ENCODE results near the gene RSPH1. TPM values are rescaled to one million over a fixed set of nuclear protein-coding genes. Genes with fewer than 3 reads are reported as not detected.
A peak's percentile ranks its signal among the peaks of the same experiment; 100 is the strongest.
"Not testable (repeated sequence)": the region's sequence is repeated elsewhere in the genome, so short reads cannot be mapped to it uniquely, and the experiment has no call there.

RSPH1 gene
- total RNA-seq, 1 donor from 2014 or later = 0.82 TPM

- no peak overlapping the region for H3K4me3 Mint-ChIP-seq (ENCODE audit: unreplicated experiment)
- peak overlapping the region; percentile 75 for H3K27ac Mint-ChIP-seq (ENCODE audit: unreplicated experiment)
- no peak for DNase-seq (ENCODE audit: low spot score)
- H3K36me3 Mint-ChIP-seq (ENCODE audit: low read depth, unreplicated experiment) = no peaks in the 10 kb centered on the region
- no peak for TF ChIP-seq CTCF (IDR thresholded peaks at IDR 0.05; ENCODE audit: unreplicated experiment)
- peaks cover 6% of the 10 kb centered on the region for H3K27me3 Mint-ChIP-seq (ENCODE audit: unreplicated experiment)
- H3K4me1 Mint-ChIP-seq (ENCODE audit: unreplicated experiment) = peaks cover 16% of the 10 kb centered on the region
- no peaks in the 10 kb centered on the region for H3K9me3 Mint-ChIP-seq (ENCODE audit: unreplicated experiment)
These were observed 21.8 kb downstream of the RSPH1 start for GRCh38 chr21:42474043-42474831.

- H3K4me1 Mint-ChIP-seq (ENCODE audit: unreplicated experiment) = peaks cover 16% of the 10 kb centered on the region
- H3K36me3 Mint-ChIP-seq (ENCODE audit: low read depth, unreplicated experiment) = no peaks in the 10 kb centered on the region
- TF ChIP-seq CTCF (IDR thresholded peaks at IDR 0.05; ENCODE audit: unreplicated experiment) = no peak
- H3K4me3 Mint-ChIP-seq (ENCODE audit: unreplicated experiment) = no peak overlapping the region
- no peaks in the 10 kb centered on the region for H3K9me3 Mint-ChIP-seq (ENCODE audit: unreplicated experiment)
- peak overlapping the region; percentile 75 for H3K27ac Mint-ChIP-seq (ENCODE audit: unreplicated experiment)
- peaks cover 8% of the 10 kb centered on the region for H3K27me3 Mint-ChIP-seq (ENCODE audit: unreplicated experiment)
- no peak for DNase-seq (ENCODE audit: low spot score)
These were observed 22.5 kb downstream of the RSPH1 start for GRCh38 chr21:42473498-42474042.

GRCh38 chr21:42472521-42472920 lies 23.5 kb downstream of the RSPH1 start:
- H3K9me3 Mint-ChIP-seq (ENCODE audit: unreplicated experiment) = no peaks in the 10 kb centered on the region
- no peaks in the 10 kb centered on the region for H3K36me3 Mint-ChIP-seq (ENCODE audit: low read depth, unreplicated experiment)
- no peak for TF ChIP-seq CTCF (IDR thresholded peaks at IDR 0.05; ENCODE audit: unreplicated experiment)
- DNase-seq (ENCODE audit: low spot score) = no peak
- peaks cover 17% of the 10 kb centered on the region for H3K4me1 Mint-ChIP-seq (ENCODE audit: unreplicated experiment)
- peaks cover 8% of the 10 kb centered on the region for H3K27me3 Mint-ChIP-seq (ENCODE audit: unreplicated experiment)
- H3K4me3 Mint-ChIP-seq (ENCODE audit: unreplicated experiment) = no peak overlapping the region
- no peak overlapping the region for H3K27ac Mint-ChIP-seq (ENCODE audit: unreplicated experiment)

- Mint-ChIP-seq H3K27ac (ENCODE audit: unreplicated experiment) (no peak overlapping the region), H3K4me1 (ENCODE audit: unreplicated experiment) (peaks cover 19% of the 10 kb centered on the region), H3K36me3 (ENCODE audit: low read depth, unreplicated experiment) (no peaks in the 10 kb centered on the region), H3K27me3 (ENCODE audit: unreplicated experiment) (peaks cover 8% of the 10 kb centered on the region), H3K4me3 (ENCODE audit: unreplicated experiment) (no peak overlapping the region), H3K9me3 (ENCODE audit: unreplicated experiment) (no peaks in the 10 kb centered on the region)
- TF ChIP-seq CTCF (IDR thresholded peaks at IDR 0.05; ENCODE audit: unreplicated experiment) = no peak
- DNase-seq (ENCODE audit: low spot score) = no peak
These were observed 24.2 kb downstream of the RSPH1 start for GRCh38 chr21:42471716-42472330.

GRCh38 chr21:42471206-42471605 lies 24.8 kb downstream of the RSPH1 start:
- Mint-ChIP-seq H3K4me3 (ENCODE audit: unreplicated experiment) (no peak overlapping the region), H3K36me3 (ENCODE audit: low read depth, unreplicated experiment) (no peaks in the 10 kb centered on the region), H3K9me3 (ENCODE audit: unreplicated experiment) (no peaks in the 10 kb centered on the region), H3K27me3 (ENCODE audit: unreplicated experiment) (peaks cover 6% of the 10 kb centered on the region), H3K27ac (ENCODE audit: unreplicated experiment) (no peak overlapping the region), H3K4me1 (ENCODE audit: unreplicated experiment) (peaks cover 19% of the 10 kb centered on the region)
- DNase-seq (ENCODE audit: low spot score) = no peak
- no peak for TF ChIP-seq CTCF (IDR thresholded peaks at IDR 0.05; ENCODE audit: unreplicated experiment)

- not testable (repeated sequence) for H3K36me3 Mint-ChIP-seq (ENCODE audit: low read depth, unreplicated experiment); H3K27ac Mint-ChIP-seq (ENCODE audit: unreplicated experiment); H3K4me3 Mint-ChIP-seq (ENCODE audit: unreplicated experiment); DNase-seq (ENCODE audit: low spot score); H3K9me3 Mint-ChIP-seq (ENCODE audit: unreplicated experiment); H3K27me3 Mint-ChIP-seq (ENCODE audit: unreplicated experiment)
- H3K4me1 Mint-ChIP-seq (ENCODE audit: unreplicated experiment) = peaks cover 26% of the 10 kb centered on the region
These were observed 26.3 kb downstream of the RSPH1 start for GRCh38 chr21:42469726-42470125.
